ENCODE measurements around the gene CLCA4.

- TF ChIP-seq CTCF (conservative IDR thresholded peaks at IDR 0.05; ENCODE audit: low read depth, low read length), result no peak
- TF ChIP-seq EZH2 (IDR thresholded peaks at IDR 0.05; ENCODE audit: borderline replicate concordance, low read depth, low read length, poor library complexity, severe bottlenecking), result no peak
Measured at GRCh38 chr1:86503406-86504136, 43.3 kb upstream of the CLCA4 start.

All from A673 (cell line).